Hepatocyte (in vitro differentiated cells): ENCODE data around the gene ZNF276.

Experiments
- EZH2 ChIP-seq: fragments of 200-600 bp; sonication (generic); IDR thresholded peaks from 2 replicates; pipeline ENCODE4 v1.6.1; 2016; ENCODE audit warnings: antibody characterized with exemption, mild to moderate bottlenecking, borderline replicate concordance
- EZH2phosphoT487 ChIP-seq: fragments of 200-600 bp; sonication (generic); IDR thresholded peaks from one replicate; pipeline ENCODE4 v1.6.1; 2018; ENCODE audit warnings: antibody characterized with exemption, mild to moderate bottlenecking, low read depth, moderate library complexity; ENCODE audit not compliant: unreplicated experiment, severe bottlenecking
- TF ChIP-seq, protein P1 (sequence below): fragments of 200-600 bp; sonication (generic); IDR thresholded peaks from 2 replicates; pipeline ENCODE4 v1.5.1; 2016; ENCODE audit warnings: antibody characterized with exemption, mild to moderate bottlenecking; ENCODE audit not compliant: poor library complexity

DNA sequence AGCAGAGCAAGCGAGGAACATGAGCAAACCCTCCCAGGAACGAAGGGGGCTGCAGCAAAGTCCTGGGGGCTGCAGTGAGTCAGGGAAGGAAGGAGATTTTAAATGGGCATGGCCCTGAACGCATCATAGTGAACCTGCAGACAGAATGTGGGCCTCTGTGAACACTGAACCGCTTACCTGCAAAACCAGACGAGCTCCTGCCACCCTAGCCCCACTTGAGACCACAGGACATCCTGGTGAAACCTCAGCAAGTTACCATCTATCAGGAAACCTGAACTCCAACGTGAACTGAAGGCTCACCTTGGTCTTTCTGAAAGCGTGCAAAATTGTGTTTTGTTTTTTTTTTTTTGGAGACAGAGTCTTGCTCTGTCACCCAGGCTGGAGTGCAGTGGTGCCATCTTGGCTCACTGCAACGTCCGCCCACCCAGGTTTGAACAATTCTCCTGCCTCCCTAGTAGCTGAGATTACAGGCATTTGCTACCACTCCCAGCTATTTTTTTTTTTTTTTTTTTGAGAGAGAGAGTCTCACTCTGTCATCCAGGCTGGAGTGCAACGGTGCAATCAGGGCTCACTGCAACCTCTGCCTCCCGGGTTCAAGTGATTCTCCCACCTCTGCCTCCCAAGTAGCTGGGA lies 64.3 kb downstream of the ZNF276 start:
- TF ChIP-seq, protein P1, sequence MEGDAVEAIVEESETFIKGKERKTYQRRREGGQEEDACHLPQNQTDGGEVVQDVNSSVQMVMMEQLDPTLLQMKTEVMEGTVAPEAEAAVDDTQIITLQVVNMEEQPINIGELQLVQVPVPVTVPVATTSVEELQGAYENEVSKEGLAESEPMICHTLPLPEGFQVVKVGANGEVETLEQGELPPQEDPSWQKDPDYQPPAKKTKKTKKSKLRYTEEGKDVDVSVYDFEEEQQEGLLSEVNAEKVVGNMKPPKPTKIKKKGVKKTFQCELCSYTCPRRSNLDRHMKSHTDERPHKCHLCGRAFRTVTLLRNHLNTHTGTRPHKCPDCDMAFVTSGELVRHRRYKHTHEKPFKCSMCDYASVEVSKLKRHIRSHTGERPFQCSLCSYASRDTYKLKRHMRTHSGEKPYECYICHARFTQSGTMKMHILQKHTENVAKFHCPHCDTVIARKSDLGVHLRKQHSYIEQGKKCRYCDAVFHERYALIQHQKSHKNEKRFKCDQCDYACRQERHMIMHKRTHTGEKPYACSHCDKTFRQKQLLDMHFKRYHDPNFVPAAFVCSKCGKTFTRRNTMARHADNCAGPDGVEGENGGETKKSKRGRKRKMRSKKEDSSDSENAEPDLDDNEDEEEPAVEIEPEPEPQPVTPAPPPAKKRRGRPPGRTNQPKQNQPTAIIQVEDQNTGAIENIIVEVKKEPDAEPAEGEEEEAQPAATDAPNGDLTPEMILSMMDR = no peak
- no peak for TF ChIP-seq EZH2
- TF ChIP-seq EZH2phosphoT487 = no peak
